GM23248 (cell line): ENCODE data around the gene CLEC19A. TPM values are rescaled to one million over a fixed set of nuclear protein-coding genes. Genes with fewer than 3 reads are reported as not detected.
A peak's percentile ranks its signal among the peaks of the same experiment; 100 is the strongest.

Source experiments
- DNase-seq: peaks from one replicate; pipeline ENCODE4 v3.0.0-alpha.2; 2015
- H2AFZ ChIP-seq: fragments of 200-600 bp; sonication (generic); 2 replicates; pipeline ENCODE4 v1.6.1; 2016; ENCODE audit warnings: antibody characterized with exemption
- H3F3A ChIP-seq: fragments of 200-600 bp; sonication (generic); 2 replicates; pipeline ENCODE4 v1.6.1; 2016; ENCODE audit warnings: mild to moderate bottlenecking, antibody characterized with exemption, mixed run types; ENCODE audit not compliant: insufficient read depth
- H3K27ac ChIP-seq: fragments of 200-600 bp; sonication (generic); 2 replicates; pipeline ENCODE4 v1.5.1; 2016; ENCODE audit warnings: mild to moderate bottlenecking
- H3K27me3 ChIP-seq: fragments of 200-600 bp; sonication (generic); replicated peaks from 2 replicates; pipeline ENCODE4 v1.6.1; 2016; ENCODE audit warnings: mild to moderate bottlenecking; ENCODE audit not compliant: insufficient read depth
- H3K36me3 ChIP-seq: fragments of 200-600 bp; sonication (generic); 2 replicates; pipeline ENCODE4 v1.6.1; 2016; ENCODE audit warnings: low read depth, mild to moderate bottlenecking
- H3K4me1 ChIP-seq: fragments of 200-600 bp; sonication (generic); 2 replicates; pipeline ENCODE4 v1.6.1; 2016; ENCODE audit warnings: mild to moderate bottlenecking; ENCODE audit not compliant: insufficient read depth
- H3K4me2 ChIP-seq: fragments of 200-600 bp; sonication (generic); one replicate; pipeline ENCODE4 v1.6.1; 2016; ENCODE audit warnings: mild to moderate bottlenecking; ENCODE audit not compliant: unreplicated experiment
- H3K4me3 ChIP-seq: fragments of 200-600 bp; sonication (generic); 2 replicates; pipeline ENCODE4 v1.5.1; 2016; ENCODE audit warnings: mild to moderate bottlenecking
- H3K79me2 ChIP-seq: fragments of 200-600 bp; sonication (generic); 2 replicates; pipeline ENCODE4 v1.6.1; 2016; ENCODE audit warnings: mild to moderate bottlenecking; ENCODE audit not compliant: insufficient read depth
- H3K9ac ChIP-seq: fragments of 200-600 bp; sonication (generic); 2 replicates; pipeline ENCODE4 v1.6.1; 2016; ENCODE audit warnings: mild to moderate bottlenecking
- H3K9me2 ChIP-seq: fragments of 200-600 bp; sonication (generic); 2 replicates; pipeline ENCODE4 v1.6.1; 2016; ENCODE audit warnings: mixed run types, mild to moderate bottlenecking, moderate library complexity; ENCODE audit not compliant: insufficient read depth
- H3K9me3 ChIP-seq: fragments of 200-600 bp; sonication (generic); one replicate; pipeline ENCODE4 v1.6.1; 2017; ENCODE audit warnings: low read depth
- H4K20me1 ChIP-seq: fragments of 200-600 bp; sonication (generic); 2 replicates; pipeline ENCODE4 v1.6.0; 2016; ENCODE audit not compliant: insufficient read depth
- EZH2 ChIP-seq: fragments of 200-600 bp; sonication (generic); IDR thresholded peaks from 2 replicates; pipeline ENCODE4 v1.6.1; 2018; ENCODE audit warnings: antibody characterized with exemption, mild to moderate bottlenecking; ENCODE audit not compliant: insufficient read depth, poor library complexity, severe bottlenecking
- EZH2phosphoT487 ChIP-seq: fragments of 200-600 bp; sonication (generic); IDR thresholded peaks from 2 replicates; pipeline ENCODE4 v1.6.1; 2018; ENCODE audit warnings: antibody characterized with exemption, moderate library complexity, mild to moderate bottlenecking, low read depth; ENCODE audit not compliant: insufficient read depth
- WGBS, 2 experiments: methylation state at CpG; one replicate each; pipeline ENCODE4 v1.1.6; 2015 to 2017; ENCODE audit warnings: low lambda C conversion rate in 2 of 2, low coverage in 1 of 2; ENCODE audit errors: missing lambda C conversion rate in 2 of 2; 5-methylcytosine and 5-hydroxymethylcytosine counted together
- in situ Hi-C: fragments of 300-500 bp; cut with MboI; formaldehyde crosslinking; loops from 2 replicates; pipeline ENCODE4 v1.15.0; 2020
- polyA plus RNA-seq: library from polyadenylated mRNA; unstranded; fragments of >200 nt; fragmentation: Nextera tagmentation; extraction: Ambion mirVana; gene quantifications from 2 replicates; pipeline ENCODE4 v1.2.1, GENCODE V29; 2016
- total RNA-seq: library from RNA; depleted of rRNA; stranded (reverse); fragments of >200 nt; shearing (Covaris generic); gene quantifications from 2 replicates; pipeline ENCODE4 v1.2.3, GENCODE V29; 2014

CLEC19A gene
- total and polyA plus RNA-seq, 2 experiments from 2014 or later = not detected

DNA sequence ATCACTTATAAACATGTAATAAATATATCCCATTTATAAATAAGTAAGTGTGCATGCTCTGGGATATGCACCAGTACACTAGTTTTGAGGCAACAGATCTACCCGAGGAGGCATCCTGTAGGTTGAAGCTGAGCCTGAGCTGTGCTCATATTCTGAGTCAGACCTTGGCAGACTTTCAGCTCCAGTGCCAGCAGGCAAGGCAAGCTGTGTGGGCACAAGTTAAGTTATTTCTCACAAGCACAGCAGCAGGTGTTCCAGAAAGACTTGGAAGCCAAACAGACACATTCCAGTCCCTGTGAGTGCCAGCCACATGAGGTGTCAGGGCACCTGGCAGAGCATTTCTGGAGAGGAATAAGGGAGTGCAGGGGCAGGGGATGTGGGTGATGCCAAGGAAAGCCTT, 1.3 kb upstream of the CLEC19A start:
- H3F3A ChIP-seq = no peaks in the 10 kb centered on the region
- H3K9me2 ChIP-seq = no peaks in the 10 kb centered on the region
- H3K36me3 ChIP-seq = no peaks in the 10 kb centered on the region
- H3K27me3 ChIP-seq = no peaks in the 10 kb centered on the region
- no peaks in the 10 kb centered on the region for H3K4me1 ChIP-seq
- H3K79me2 ChIP-seq = no peaks in the 10 kb centered on the region
- H3K9me3 ChIP-seq = no peaks in the 10 kb centered on the region
- no peak overlapping the region for H3K9ac ChIP-seq
- TF ChIP-seq EZH2phosphoT487 (no peak), EZH2 (no peak)
- H3K4me3 ChIP-seq = no peak overlapping the region
- H2AFZ ChIP-seq = no peak overlapping the region
- in situ Hi-C loops = no loop called here
- H3K27ac ChIP-seq = no peak overlapping the region
- WGBS, 2 experiments = 0 to 8% methylated on average over 1 of the region's 1 CpG
- peak; percentile 43 for DNase-seq
- no peak overlapping the region for H3K4me2 ChIP-seq
- no peaks in the 10 kb centered on the region for H4K20me1 ChIP-seq

- Histone ChIP-seq H3K4me2 (no peak overlapping the region), H3K36me3 (no peaks in the 10 kb centered on the region), H3F3A (no peaks in the 10 kb centered on the region), H3K9me2 (no peaks in the 10 kb centered on the region), H3K9me3 (no peaks in the 10 kb centered on the region), H3K4me3 (no peak overlapping the region), H3K79me2 (no peaks in the 10 kb centered on the region), H3K27ac (no peak overlapping the region), H4K20me1 (no peaks in the 10 kb centered on the region), H3K4me1 (no peaks in the 10 kb centered on the region), H3K27me3 (no peaks in the 10 kb centered on the region), H2AFZ (no peak overlapping the region), H3K9ac (no peak overlapping the region)
- DNase-seq = no peak
- no peak for TF ChIP-seq EZH2phosphoT487
- TF ChIP-seq EZH2 = no peak
- WGBS, 2 experiments = 24 to 38% methylated on average over 2 of the region's 2 CpGs
- in situ Hi-C loops = no loop called here
Measured at GRCh38 chr16:19286827-19287226, 1.3 kb downstream of the CLEC19A start.

- no peak for TF ChIP-seq EZH2
- Histone ChIP-seq H3K9me3 (no peaks in the 10 kb centered on the region), H3K4me2 (no peak overlapping the region), H3K27ac (no peak overlapping the region), H3K27me3 (no peaks in the 10 kb centered on the region), H2AFZ (no peak overlapping the region), H4K20me1 (no peaks in the 10 kb centered on the region), H3K9me2 (no peaks in the 10 kb centered on the region), H3K79me2 (no peaks in the 10 kb centered on the region), H3K9ac (no peak overlapping the region), H3F3A (no peaks in the 10 kb centered on the region), H3K4me1 (no peaks in the 10 kb centered on the region), H3K4me3 (no peak overlapping the region), H3K36me3 (no peaks in the 10 kb centered on the region)
- no peak for DNase-seq
- in situ Hi-C loops = no loop called here
- WGBS, 2 experiments = 36 to 46% methylated on average over 4 of the region's 4 CpGs
Measured at GRCh38 chr16:19287241-19287640, 1.7 kb downstream of the CLEC19A start.

DNA sequence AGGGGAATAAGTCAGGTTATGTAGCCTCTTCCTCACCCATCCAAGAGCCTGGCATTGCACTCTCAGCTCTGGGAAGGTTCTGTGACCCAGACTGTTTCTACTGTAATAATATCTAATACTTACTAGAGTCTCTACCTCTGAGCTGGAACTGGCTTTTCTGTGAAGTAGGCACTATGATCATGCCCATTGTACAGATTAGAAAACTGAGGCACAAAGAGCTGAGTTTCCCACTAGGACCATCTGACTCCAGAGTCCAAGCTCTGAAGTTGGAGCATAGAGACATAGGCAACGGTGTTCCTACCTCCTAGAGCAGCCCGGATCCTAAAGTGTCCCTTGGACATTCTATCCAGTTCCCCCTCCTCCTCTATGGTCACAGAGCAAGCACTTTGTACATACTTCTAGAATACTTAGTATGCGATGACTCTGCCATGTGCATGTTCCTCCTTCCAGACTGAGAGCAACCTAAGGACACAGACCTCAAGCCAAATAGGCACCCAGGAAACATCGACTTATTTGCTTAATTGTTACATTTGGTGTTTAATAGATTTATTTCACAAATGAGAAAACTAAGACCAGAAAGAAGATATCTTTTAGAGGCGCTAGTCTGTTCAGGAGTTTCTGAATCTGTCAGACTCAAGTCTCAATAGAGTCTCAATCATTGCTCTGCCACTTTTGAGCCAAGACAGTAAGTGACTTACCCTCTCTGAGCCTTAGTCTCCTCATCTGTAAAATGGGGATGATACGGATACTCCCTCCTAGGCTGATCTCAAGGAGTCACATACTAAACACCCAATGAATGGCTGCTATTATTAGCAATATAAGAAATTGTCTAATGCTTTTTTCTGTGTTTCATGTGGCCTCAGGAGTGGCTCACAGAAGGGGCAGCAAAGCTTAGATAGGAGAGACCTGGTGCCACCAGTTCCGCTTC, 3.6 kb downstream of the CLEC19A start:
- Histone ChIP-seq H3K4me1 (no peaks in the 10 kb centered on the region), H4K20me1 (no peaks in the 10 kb centered on the region), H3K9ac (no peak overlapping the region), H2AFZ (no peak overlapping the region), H3K27ac (no peak overlapping the region), H3K9me2 (no peaks in the 10 kb centered on the region), H3K79me2 (no peaks in the 10 kb centered on the region), H3K4me3 (no peak overlapping the region), H3K4me2 (no peak overlapping the region), H3K9me3 (no peaks in the 10 kb centered on the region), H3K36me3 (no peaks in the 10 kb centered on the region), H3K27me3 (no peaks in the 10 kb centered on the region), H3F3A (no peaks in the 10 kb centered on the region)
- no peak for DNase-seq
- WGBS, 2 experiments = 55 to 58% methylated on average over 7 of the region's 7 CpGs
- in situ Hi-C loops = no loop called here
- TF ChIP-seq EZH2phosphoT487 = no peak
- TF ChIP-seq EZH2 = no peak
